ENCODE measurements around the gene LRRC40. TPM values are rescaled to one million over a fixed set of nuclear protein-coding genes. Genes with fewer than 3 reads are reported as not detected.

Gene LRRC40
- polyA plus RNA-seq, 5 donors, result 20.5 to 38.9 (median 28.7) TPM

GRCh38 chr1:70134148-70134547, 71.2 kb downstream of the LRRC40 start:
- DNase-seq, result no peak

- DNase-seq, result peak; percentile 38 to 55
Observed at GRCh38 chr1:70117046-70117445, 88.3 kb downstream of the LRRC40 start.

GRCh38 chr1:70115315-70115714, 90.1 kb downstream of the LRRC40 start:
- no peak for DNase-seq

- DNase-seq, result no peak
Observed at GRCh38 chr1:70112838-70113237, 92.5 kb downstream of the LRRC40 start.

- peak; percentile 34 to 58 for DNase-seq
Observed at GRCh38 chr1:70109241-70109640, 96.1 kb downstream of the LRRC40 start.

- no peak for DNase-seq
Observed at GRCh38 chr1:70103770-70104169, 101.6 kb downstream of the LRRC40 start.

GRCh38 chr1:70101774-70102173, 103.6 kb downstream of the LRRC40 start:
- no peak for DNase-seq

- DNase-seq, result no peak
Observed at GRCh38 chr1:70101231-70101630, 104.1 kb downstream of the LRRC40 start.

Other genes with a start within 250 kb of the LRRC40 start
- 100 to 1,000 TPM; 320 to 524 (median 513) TPM for gene SRSF11, start 15.8 kb upstream of the LRRC40 start, polyA plus RNA-seq (ENCODE audit: insufficient read depth in 1 of 5, insufficient read length in 5 of 5, low replicate concordance in 1 of 5)
- gene ANKRD13C, start 149.1 kb upstream of the LRRC40 start, polyA plus RNA-seq (ENCODE audit: insufficient read depth in 1 of 5, insufficient read length in 5 of 5, low replicate concordance in 1 of 5), result 10 to 100 TPM; 21.9 to 32.4 (median 30.9) TPM
- gene CTH, start 205.7 kb upstream of the LRRC40 start, polyA plus RNA-seq (ENCODE audit: insufficient read depth in 1 of 5, insufficient read length in 5 of 5, low replicate concordance in 1 of 5), result 1 to 10 TPM; 6.8 to 8.6 (median 8.1) TPM

All from right lung (tissue), 5 donors.